Body of pancreas (tissue), 4 donors: ENCODE results near the gene ZFHX2. TPM values are rescaled to one million over a fixed set of nuclear protein-coding genes. Genes with fewer than 3 reads are reported as not detected.
A peak's percentile ranks its signal among the peaks of the same experiment; 100 is the strongest.

Source experiments
- ATAC-seq: fragments of 150-250 bp; one replicate; pipeline ENCODE4 v1.9.1; 2016
- DNase-seq, 4 donors: peaks; one replicate each; pipeline ENCODE4 v3.0.0-alpha.2; 2019
- H3K27ac ChIP-seq, 4 donors: fragments of 200-600 bp; sonication (generic); 1 replicate in 3 of 4; 2 replicates in 1 of 4; pipeline versions ENCODE4 v1.5.1 to v1.6.1; 2016 to 2019; ENCODE audit warnings: mild to moderate bottlenecking in 1 of 4, mixed read lengths in 1 of 4, moderate library complexity in 1 of 4
- H3K27me3 ChIP-seq, 2 donors: fragments of 200-600 bp; sonication (generic); one replicate each; pipeline ENCODE4 v1.6.0; 2016; ENCODE audit warnings: mild to moderate bottlenecking in 1 of 2
- H3K36me3 ChIP-seq, 2 donors: fragments of 200-600 bp; sonication (generic); replicated peaks in 1 of 2; 2 replicates each; pipeline ENCODE4 v1.5.1; 2016; ENCODE audit warnings: low read depth in 2 of 2; ENCODE audit not compliant: insufficient read depth in 1 of 2
- H3K4me1 ChIP-seq: fragments of 200-600 bp; sonication (generic); one replicate; pipeline ENCODE4 v1.6.0; 2016
- H3K4me3 ChIP-seq, 2 donors: fragments of 200-600 bp; sonication (generic); 1 replicate in 1 of 2; 2 replicates in 1 of 2; pipeline ENCODE4 v1.5.1; 2016 to 2019
- H3K9me3 ChIP-seq, 3 donors: fragments of 200-600 bp; sonication (generic); 1 replicate in 2 of 3; 2 replicates in 1 of 3; pipeline ENCODE4 v1.5.1; 2016
- CTCF ChIP-seq, 7 experiments: fragments of 450-650 bp in 4 of 7; fragments of 200-600 bp in 3 of 7; sonication (generic) in 3 of 7; IDR thresholded peaks; one replicate each; pipeline ENCODE4 v1.5.1; 2016 to 2019; ENCODE audit warnings: antibody characterized with exemption in 7 of 7
- POLR2A ChIP-seq, 3 donors: fragments of 450-650 bp; IDR thresholded peaks; one replicate each; pipeline ENCODE4 v1.6.1; 2016; ENCODE audit warnings: antibody characterized with exemption in 3 of 3, mild to moderate bottlenecking in 2 of 3
- WGBS, 2 donors: methylation state at CpG; one replicate each; pipeline ENCODE4 v1.1.5; 2017; 5-methylcytosine and 5-hydroxymethylcytosine counted together
- intact Hi-C: fragments of 100-400 bp; cut with DNase I; formaldehyde crosslinking; loops from one replicate; pipeline ENCODE4 v1.15.1; 2023
- total RNA-seq, 2 donors: library from RNA; depleted of rRNA; stranded (reverse); fragments of >200 nt; gene quantifications; one replicate each; pipeline ENCODE4 v1.1.0, GENCODE V29; 2016

The ZFHX2 gene
- total RNA-seq, 2 donors from 2014 or later, result 0.33 to 1.6 TPM

- WGBS, 2 donors, result 1 to 4% methylated on average over 26 to 34 of the region's 37 CpGs
- intact Hi-C loops, result no loop called here
- H3K4me3 ChIP-seq, result peak overlapping the region; percentile 31 to 66
- H3K27me3 ChIP-seq, result no peaks in the 10 kb centered on the region
- no peaks in the 10 kb centered on the region for H3K36me3 ChIP-seq
- peaks cover 16% of the 10 kb centered on the region for H3K4me1 ChIP-seq
- no peaks in the 10 kb centered on the region for H3K9me3 ChIP-seq
- peak in 1 of 4 donors; percentile 34 for DNase-seq
- no peak for ATAC-seq
- TF ChIP-seq POLR2A (IDR thresholded peaks at IDR 0.05) (no peak), CTCF (IDR thresholded peaks at IDR 0.05) (no peak)
- H3K27ac ChIP-seq, result peak overlapping the region in 3 of 4 donors; percentile 57 to 70 (median 65)
Measured at GRCh38 chr14:23550812-23551265, 726 bp downstream of the ZFHX2 start.

- Histone ChIP-seq H3K27ac (peak overlapping the region in 1 of 4 donors; percentile 65), H3K36me3 (no peaks in the 10 kb centered on the region), H3K9me3 (no peaks in the 10 kb centered on the region), H3K27me3 (no peaks in the 10 kb centered on the region), H3K4me3 (no peak overlapping the region), H3K4me1 (peaks cover 16% of the 10 kb centered on the region)
- no peak for ATAC-seq
- no peak for DNase-seq
- TF ChIP-seq CTCF (IDR thresholded peaks at IDR 0.05), result no peak
- TF ChIP-seq POLR2A (IDR thresholded peaks at IDR 0.05), result no peak
- intact Hi-C loops, result no loop called here
- WGBS, 2 donors, result 61 to 73% methylated on average over 12 of the region's 12 CpGs
Measured at GRCh38 chr14:23550131-23550811, 1.3 kb downstream of the ZFHX2 start.

GRCh38 chr14:23548351-23549318 is 2.9 kb downstream of the ZFHX2 start:
- Histone ChIP-seq H3K4me1 (peaks cover 16% of the 10 kb centered on the region), H3K4me3 (no peak overlapping the region), H3K36me3 (no peaks in the 10 kb centered on the region), H3K27me3 (no peaks in the 10 kb centered on the region), H3K27ac (no peak overlapping the region), H3K9me3 (no peaks in the 10 kb centered on the region)
- DNase-seq (no peak), ATAC-seq (no peak)
- WGBS, 2 donors, result 64 to 65% methylated on average over 18 of the region's 18 CpGs
- intact Hi-C loops, result no loop called here
- no peak for TF ChIP-seq POLR2A (IDR thresholded peaks at IDR 0.05)
- no peak for TF ChIP-seq CTCF (IDR thresholded peaks at IDR 0.05)

GRCh38 chr14:23547924-23548323 is 3.6 kb downstream of the ZFHX2 start:
- Histone ChIP-seq H3K9me3 (no peaks in the 10 kb centered on the region), H3K4me3 (no peak overlapping the region), H3K36me3 (no peaks in the 10 kb centered on the region), H3K27me3 (no peaks in the 10 kb centered on the region), H3K27ac (no peak overlapping the region), H3K4me1 (peaks cover 16% of the 10 kb centered on the region)
- TF ChIP-seq CTCF (IDR thresholded peaks at IDR 0.05), result no peak
- intact Hi-C loops, result no loop called here
- 72 to 93% methylated on average over 2 of the region's 2 CpGs for WGBS, 2 donors
- ATAC-seq, result no peak
- no peak for DNase-seq
